IPS-20b (cell line): ENCODE results near the gene NELL1.

Source experiments
- H3K27ac ChIP-seq: one replicate; pipeline ENCODE4 v1.5.1; 2013; ENCODE audit warnings: low read length
- H3K27me3 ChIP-seq: 2 replicates; pipeline ENCODE4 v1.6.1; 2013; ENCODE audit warnings: mild to moderate bottlenecking, low read length, inconsistent platforms; ENCODE audit not compliant: insufficient read depth
- H3K36me3 ChIP-seq: 2 replicates; pipeline ENCODE4 v1.6.1; 2013; ENCODE audit warnings: low read depth, mild to moderate bottlenecking, inconsistent platforms, low read length, moderate library complexity; ENCODE audit not compliant: insufficient read depth
- H3K4me1 ChIP-seq: 2 replicates; pipeline ENCODE4 v1.6.1; 2013; ENCODE audit warnings: mild to moderate bottlenecking, control low read depth, inconsistent platforms, low read length, moderate library complexity; ENCODE audit not compliant: insufficient read depth
- H3K4me3 ChIP-seq: 2 replicates; pipeline ENCODE4 v1.5.1; 2013; ENCODE audit warnings: mild to moderate bottlenecking, low read length, inconsistent platforms
- H3K9ac ChIP-seq: 2 replicates; pipeline ENCODE4 v1.6.1; 2013; ENCODE audit warnings: low read depth, mild to moderate bottlenecking, inconsistent platforms, low read length, moderate library complexity
- H3K9me3 ChIP-seq: 2 replicates; pipeline ENCODE4 v1.6.1; 2013; ENCODE audit warnings: mild to moderate bottlenecking, low read depth, low read length, inconsistent platforms; ENCODE audit not compliant: insufficient read depth

Gene NELL1

DNA sequence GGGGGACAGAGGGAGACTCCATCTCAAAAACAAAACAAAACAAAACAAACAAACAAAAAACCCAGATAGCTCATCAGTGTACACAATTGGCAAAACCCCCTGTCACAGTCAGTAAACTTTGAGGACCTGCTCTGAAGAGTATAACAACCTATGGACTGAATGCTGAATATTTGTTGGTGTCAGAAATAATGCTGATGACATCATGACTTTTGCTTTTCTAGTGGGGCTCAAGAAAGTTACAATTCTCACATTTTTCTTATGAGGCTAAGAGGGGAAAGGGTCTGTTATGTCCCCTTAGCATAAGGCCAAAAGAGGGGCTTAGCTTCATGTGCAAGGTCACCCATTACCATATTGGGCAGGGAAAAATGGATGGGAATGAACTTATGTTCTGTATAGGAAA is 207.4 kb downstream of the NELL1 start:
- H3K36me3 ChIP-seq = no peaks in the 10 kb centered on the region
- H3K4me1 ChIP-seq = peaks cover 20% of the 10 kb centered on the region
- H3K27me3 ChIP-seq = no peaks in the 10 kb centered on the region
- H3K27ac ChIP-seq = no peak overlapping the region
- H3K9me3 ChIP-seq = no peaks in the 10 kb centered on the region; the same call in 1 of the 2 replicates
- no peak overlapping the region for H3K9ac ChIP-seq
- H3K4me3 ChIP-seq = no peak overlapping the region

GRCh38 chr11:20880094-20880493 is 210.7 kb downstream of the NELL1 start:
- Histone ChIP-seq H3K4me1 (peaks cover 25% of the 10 kb centered on the region), H3K27ac (no peak overlapping the region), H3K9ac (no peak overlapping the region), H3K9me3 (no peaks in the 10 kb centered on the region; the same call in 1 of the 2 replicates), H3K4me3 (no peak overlapping the region), H3K36me3 (no peaks in the 10 kb centered on the region), H3K27me3 (no peaks in the 10 kb centered on the region)

GRCh38 chr11:20881328-20882079 is 212.1 kb downstream of the NELL1 start:
- Histone ChIP-seq H3K36me3 (no peaks in the 10 kb centered on the region), H3K4me3 (peak overlapping the region; percentile 38), H3K27me3 (no peaks in the 10 kb centered on the region), H3K9me3 (no peaks in the 10 kb centered on the region; the same call in 1 of the 2 replicates), H3K4me1 (peaks cover 21% of the 10 kb centered on the region), H3K9ac (no peak overlapping the region), H3K27ac (no peak overlapping the region)

- Histone ChIP-seq H3K4me1 (peaks cover under 1% of the 10 kb centered on the region; the same call in 1 of the 2 replicates), H3K27me3 (no peaks in the 10 kb centered on the region), H3K36me3 (no peaks in the 10 kb centered on the region), H3K9me3 (no peaks in the 10 kb centered on the region), H3K4me3 (no peak overlapping the region), H3K9ac (no peak overlapping the region), H3K27ac (no peak overlapping the region)
These were observed 217.8 kb downstream of the NELL1 start for GRCh38 chr11:20887137-20887536.

DNA sequence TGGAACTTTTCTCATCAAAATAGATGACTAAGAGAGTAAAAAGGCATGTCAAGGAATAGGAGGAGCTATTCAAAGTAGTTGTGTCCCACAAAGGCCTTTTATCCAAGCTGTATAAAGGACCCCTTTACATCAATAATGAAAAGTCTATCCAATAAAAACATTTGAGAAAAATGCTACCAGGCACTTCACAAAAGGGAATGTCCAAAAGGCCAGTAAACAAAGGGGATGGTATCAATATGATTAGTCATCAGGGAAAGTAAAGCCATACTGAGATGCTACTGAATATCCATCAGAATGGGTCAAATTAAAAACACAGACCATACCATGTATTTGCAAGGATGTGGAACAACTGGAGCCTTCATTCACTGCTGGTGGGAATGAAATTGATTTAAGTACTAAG is 224.9 kb downstream of the NELL1 start:
- Histone ChIP-seq H3K4me3 (no peak overlapping the region), H3K27me3 (no peaks in the 10 kb centered on the region), H3K4me1 (no peaks in the 10 kb centered on the region), H3K9me3 (no peaks in the 10 kb centered on the region), H3K36me3 (no peaks in the 10 kb centered on the region), H3K9ac (no peak overlapping the region), H3K27ac (no peak overlapping the region)

DNA sequence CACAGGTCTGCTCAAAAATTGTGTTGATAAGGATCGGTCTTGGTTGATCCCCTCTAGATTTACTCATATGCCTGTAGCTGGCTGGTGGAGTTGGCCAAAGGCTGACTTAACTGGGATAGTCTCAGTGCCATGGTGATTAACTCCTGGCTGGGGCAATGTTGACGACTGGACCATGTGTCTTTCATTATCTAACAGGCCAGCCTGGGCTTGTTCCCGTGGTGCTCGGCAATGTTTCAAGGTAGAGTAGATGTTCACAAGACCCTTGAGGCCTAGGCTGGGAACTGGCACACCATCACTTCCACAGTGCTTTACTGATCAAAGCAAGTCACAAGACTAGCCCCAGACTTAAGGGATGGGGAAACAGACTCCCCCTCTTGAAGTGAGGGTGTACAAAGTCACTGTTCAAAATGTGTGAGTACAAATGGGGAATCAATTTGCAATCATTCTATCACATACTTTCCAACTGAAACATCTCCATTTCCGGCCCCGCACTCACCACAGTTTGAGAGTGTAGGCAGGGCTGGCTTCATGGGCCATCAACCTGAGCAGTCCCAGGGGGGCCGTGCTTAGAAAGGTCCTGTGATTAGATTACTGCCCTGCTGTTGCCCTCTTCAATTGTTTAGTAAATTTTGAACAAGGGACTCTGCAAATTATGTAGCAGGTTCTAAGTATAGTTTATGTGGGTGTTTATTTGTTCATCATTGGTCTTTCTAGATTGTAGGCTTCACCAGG is 240.8 kb downstream of the NELL1 start:
- Histone ChIP-seq H3K4me1 (peaks cover 31% of the 10 kb centered on the region; the same call in 1 of the 2 replicates), H3K4me3 (no peak overlapping the region), H3K9ac (no peak overlapping the region), H3K36me3 (no peaks in the 10 kb centered on the region), H3K27me3 (no peaks in the 10 kb centered on the region), H3K9me3 (no peaks in the 10 kb centered on the region), H3K27ac (no peak overlapping the region)

GRCh38 chr11:20910733-20911132 is 241.3 kb downstream of the NELL1 start:
- Histone ChIP-seq H3K4me3 (no peak overlapping the region), H3K27me3 (no peaks in the 10 kb centered on the region), H3K27ac (no peak overlapping the region)

GRCh38 chr11:20912065-20912821 is 242.9 kb downstream of the NELL1 start:
- Histone ChIP-seq H3K4me1 (peaks cover 33% of the 10 kb centered on the region; the same call in 1 of the 2 replicates), H3K27me3 (no peaks in the 10 kb centered on the region), H3K9me3 (no peaks in the 10 kb centered on the region), H3K27ac (peak overlapping the region; percentile 36), H3K9ac (0 out of 2 replicates have a peak overlapping the region, but pooled peaks have one; percentile 0), H3K4me3 (peak overlapping the region; percentile 6; the same call in 1 of the 2 replicates), H3K36me3 (no peaks in the 10 kb centered on the region)

More at GRCh38 chr11:20910733-20911132, 241.3 kb downstream of the NELL1 start:
- H3K9ac ChIP-seq = no peak overlapping the region
- H3K36me3 ChIP-seq = no peaks in the 10 kb centered on the region
- peaks cover 33% of the 10 kb centered on the region; the same call in 1 of the 2 replicates for H3K4me1 ChIP-seq
- H3K9me3 ChIP-seq = no peaks in the 10 kb centered on the region

DNA sequence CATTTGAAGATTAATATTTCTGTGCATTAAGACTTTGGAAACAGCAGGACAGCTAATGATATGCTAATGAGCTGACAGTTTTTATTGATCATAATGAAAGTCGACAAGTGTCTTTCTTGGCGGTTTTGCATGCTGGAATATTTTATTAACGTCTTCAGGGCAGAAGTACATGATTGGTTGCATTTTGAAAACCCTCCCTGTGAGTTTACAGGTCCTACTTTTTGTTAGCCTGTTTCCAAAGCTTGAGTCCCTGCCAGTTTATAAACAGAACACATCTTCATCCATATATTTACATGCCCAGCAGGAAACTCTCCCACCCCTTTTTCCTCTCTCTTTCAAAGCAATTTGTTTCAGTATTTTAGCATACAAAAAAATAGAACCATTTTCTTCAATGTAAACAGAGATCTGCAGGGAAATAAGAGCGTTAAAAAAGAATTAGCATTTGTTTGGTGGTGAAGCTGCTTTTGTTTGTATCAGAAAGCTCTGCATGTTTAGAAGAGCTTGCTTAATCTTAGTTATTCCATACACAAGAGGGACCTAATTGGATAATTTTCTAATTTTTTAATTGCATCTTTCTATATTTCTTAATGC is 243.6 kb downstream of the NELL1 start:
- Histone ChIP-seq H3K4me3 (peak overlapping the region; percentile 6; the same call in 1 of the 2 replicates), H3K36me3 (no peaks in the 10 kb centered on the region), H3K27ac (peak overlapping the region; percentile 36), H3K4me1 (peaks cover 33% of the 10 kb centered on the region; the same call in 1 of the 2 replicates), H3K9me3 (no peaks in the 10 kb centered on the region), H3K9ac (0 out of 2 replicates have a peak overlapping the region, but pooled peaks have one; percentile 0), H3K27me3 (no peaks in the 10 kb centered on the region)

DNA sequence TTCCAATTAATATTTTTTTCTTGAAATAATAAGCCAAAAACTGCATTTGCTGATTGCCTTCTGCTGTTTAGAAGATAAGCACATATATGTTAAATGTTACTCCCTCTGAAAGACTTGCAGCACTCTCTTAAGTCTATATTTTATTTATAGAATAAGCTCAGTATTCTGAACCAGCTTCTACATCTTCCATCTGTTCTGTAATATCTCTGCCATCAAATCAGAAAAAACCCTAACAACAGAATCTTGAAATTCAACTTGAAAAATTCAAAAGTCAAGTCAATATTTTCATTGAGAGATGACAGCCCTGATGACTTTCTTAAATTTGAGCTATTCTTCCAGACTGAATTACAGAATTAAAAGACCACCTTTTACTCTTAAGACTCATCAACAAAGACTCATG is 247.9 kb downstream of the NELL1 start:
- Histone ChIP-seq H3K4me1 (peaks cover 29% of the 10 kb centered on the region; the same call in 1 of the 2 replicates), H3K9ac (no peak overlapping the region), H3K9me3 (no peaks in the 10 kb centered on the region), H3K36me3 (no peaks in the 10 kb centered on the region), H3K27me3 (no peaks in the 10 kb centered on the region), H3K27ac (no peak overlapping the region), H3K4me3 (no peak overlapping the region)
